GM23248 (cell line): Measurements from ENCODE around the gene RPL7L1. TPM values are rescaled to one million over a fixed set of nuclear protein-coding genes. Genes with fewer than 3 reads are reported as not detected.

Source experiments
- DNase-seq: peaks from one replicate; pipeline ENCODE4 v3.0.0-alpha.2; 2015
- H2AFZ ChIP-seq: fragments of 200-600 bp; sonication (generic); 2 replicates; pipeline ENCODE4 v1.6.1; 2016; ENCODE audit warnings: antibody characterized with exemption
- H3F3A ChIP-seq: fragments of 200-600 bp; sonication (generic); 2 replicates; pipeline ENCODE4 v1.6.1; 2016; ENCODE audit warnings: mild to moderate bottlenecking, antibody characterized with exemption, mixed run types; ENCODE audit not compliant: insufficient read depth
- H3K27ac ChIP-seq: fragments of 200-600 bp; sonication (generic); 2 replicates; pipeline ENCODE4 v1.5.1; 2016; ENCODE audit warnings: mild to moderate bottlenecking
- H3K27me3 ChIP-seq: fragments of 200-600 bp; sonication (generic); replicated peaks from 2 replicates; pipeline ENCODE4 v1.6.1; 2016; ENCODE audit warnings: mild to moderate bottlenecking; ENCODE audit not compliant: insufficient read depth
- H3K36me3 ChIP-seq: fragments of 200-600 bp; sonication (generic); 2 replicates; pipeline ENCODE4 v1.6.1; 2016; ENCODE audit warnings: low read depth, mild to moderate bottlenecking
- H3K4me1 ChIP-seq: fragments of 200-600 bp; sonication (generic); 2 replicates; pipeline ENCODE4 v1.6.1; 2016; ENCODE audit warnings: mild to moderate bottlenecking; ENCODE audit not compliant: insufficient read depth
- H3K4me2 ChIP-seq: fragments of 200-600 bp; sonication (generic); one replicate; pipeline ENCODE4 v1.6.1; 2016; ENCODE audit warnings: mild to moderate bottlenecking; ENCODE audit not compliant: unreplicated experiment
- H3K4me3 ChIP-seq: fragments of 200-600 bp; sonication (generic); 2 replicates; pipeline ENCODE4 v1.5.1; 2016; ENCODE audit warnings: mild to moderate bottlenecking
- H3K79me2 ChIP-seq: fragments of 200-600 bp; sonication (generic); 2 replicates; pipeline ENCODE4 v1.6.1; 2016; ENCODE audit warnings: mild to moderate bottlenecking; ENCODE audit not compliant: insufficient read depth
- H3K9ac ChIP-seq: fragments of 200-600 bp; sonication (generic); 2 replicates; pipeline ENCODE4 v1.6.1; 2016; ENCODE audit warnings: mild to moderate bottlenecking
- H3K9me2 ChIP-seq: fragments of 200-600 bp; sonication (generic); 2 replicates; pipeline ENCODE4 v1.6.1; 2016; ENCODE audit warnings: mixed run types, mild to moderate bottlenecking, moderate library complexity; ENCODE audit not compliant: insufficient read depth
- H3K9me3 ChIP-seq: fragments of 200-600 bp; sonication (generic); one replicate; pipeline ENCODE4 v1.6.1; 2017; ENCODE audit warnings: low read depth
- H4K20me1 ChIP-seq: fragments of 200-600 bp; sonication (generic); 2 replicates; pipeline ENCODE4 v1.6.0; 2016; ENCODE audit not compliant: insufficient read depth
- EZH2 ChIP-seq: fragments of 200-600 bp; sonication (generic); IDR thresholded peaks from 2 replicates; pipeline ENCODE4 v1.6.1; 2018; ENCODE audit warnings: antibody characterized with exemption, mild to moderate bottlenecking; ENCODE audit not compliant: insufficient read depth, poor library complexity, severe bottlenecking
- EZH2phosphoT487 ChIP-seq: fragments of 200-600 bp; sonication (generic); IDR thresholded peaks from 2 replicates; pipeline ENCODE4 v1.6.1; 2018; ENCODE audit warnings: antibody characterized with exemption, moderate library complexity, mild to moderate bottlenecking, low read depth; ENCODE audit not compliant: insufficient read depth
- WGBS, 2 experiments: methylation state at CpG; one replicate each; pipeline ENCODE4 v1.1.6; 2015 to 2017; ENCODE audit warnings: low lambda C conversion rate in 2 of 2, low coverage in 1 of 2; ENCODE audit errors: missing lambda C conversion rate in 2 of 2; 5-methylcytosine and 5-hydroxymethylcytosine counted together
- in situ Hi-C: fragments of 300-500 bp; cut with MboI; formaldehyde crosslinking; loops from 2 replicates; pipeline ENCODE4 v1.15.0; 2020
- polyA plus RNA-seq: library from polyadenylated mRNA; unstranded; fragments of >200 nt; fragmentation: Nextera tagmentation; extraction: Ambion mirVana; gene quantifications from 2 replicates; pipeline ENCODE4 v1.2.1, GENCODE V29; 2016
- total RNA-seq: library from RNA; depleted of rRNA; stranded (reverse); fragments of >200 nt; shearing (Covaris generic); gene quantifications from 2 replicates; pipeline ENCODE4 v1.2.3, GENCODE V29; 2014

The RPL7L1 gene
- total and polyA plus RNA-seq, 2 experiments from 2014 or later, result 88.2 to 133 TPM

DNA sequence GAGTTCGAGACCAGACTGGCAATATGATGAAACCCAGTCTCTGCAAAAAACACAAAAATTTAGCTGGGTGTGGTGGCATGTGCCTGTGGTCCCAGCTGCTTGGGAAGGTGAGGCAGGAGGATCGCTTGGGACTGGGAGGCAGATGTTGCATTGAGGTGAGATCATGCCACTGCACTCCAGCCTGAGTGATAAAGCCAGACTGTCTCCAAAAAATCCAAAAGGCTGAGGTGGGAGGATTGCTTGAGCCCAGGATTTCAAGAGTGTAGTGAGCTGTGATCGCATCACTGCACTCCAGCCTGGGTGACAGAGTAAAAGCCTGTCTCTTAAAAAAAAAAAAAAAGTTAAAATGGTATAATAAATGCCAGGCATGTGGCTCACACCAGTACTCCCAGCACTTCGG is 35.1 kb downstream of the RPL7L1 start:
- peak; percentile 33 for DNase-seq
- H3K27ac ChIP-seq, result no peak overlapping the region
- no peaks in the 10 kb centered on the region for H3K27me3 ChIP-seq
- in situ Hi-C loops, result no loop called here
- no peak for TF ChIP-seq EZH2
- no peak for TF ChIP-seq EZH2phosphoT487
- H3K4me1 ChIP-seq, result no peaks in the 10 kb centered on the region
- H3K9me2 ChIP-seq, result no peaks in the 10 kb centered on the region
- H2AFZ ChIP-seq, result no peak overlapping the region
- WGBS, 2 experiments, result 34 to 35% methylated on average over 4 of the region's 4 CpGs
- H3F3A ChIP-seq, result no peaks in the 10 kb centered on the region
- no peaks in the 10 kb centered on the region for H4K20me1 ChIP-seq
- H3K79me2 ChIP-seq, result no peaks in the 10 kb centered on the region
- no peak overlapping the region for H3K4me2 ChIP-seq
- no peaks in the 10 kb centered on the region for H3K36me3 ChIP-seq
- H3K9ac ChIP-seq, result no peak overlapping the region
- H3K9me3 ChIP-seq, result no peaks in the 10 kb centered on the region
- no peak overlapping the region for H3K4me3 ChIP-seq

DNA sequence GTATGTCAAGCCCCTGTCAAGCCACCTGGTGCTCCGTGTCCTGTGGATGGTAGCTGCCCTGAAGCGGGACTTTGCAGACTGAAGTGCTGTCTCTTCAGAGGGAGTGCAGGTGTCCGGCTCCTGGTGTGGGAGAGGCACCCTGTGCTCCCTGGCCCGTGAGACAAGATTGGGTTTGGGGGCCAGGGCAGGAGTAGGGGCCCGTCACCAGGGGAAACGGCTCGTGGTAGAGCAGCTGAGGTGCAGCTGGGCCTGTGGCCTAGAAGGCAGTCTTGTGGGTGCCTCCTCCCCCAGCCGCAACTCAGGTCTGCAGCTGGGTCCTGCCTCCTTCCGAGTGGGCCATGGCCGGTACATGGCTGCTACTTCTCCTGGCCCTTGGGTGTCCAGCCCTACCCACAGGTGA is 36.3 kb downstream of the RPL7L1 start, which contains the start of gene PTCRA:
Gene PTCRA, plus strand, starts transcription at position 322 of the 400 bp plus-strand sequence. Its CDS starts 17 bp downstream, at position 339.
- Histone ChIP-seq H3K9me3 (no peaks in the 10 kb centered on the region), H3K36me3 (no peaks in the 10 kb centered on the region), H3K4me1 (peaks cover 2% of the 10 kb centered on the region; the same call in 1 of the 2 replicates), H2AFZ (no peak within 1 kb of the TSS), H3F3A (no peaks in the 10 kb centered on the region), H3K27ac (no peak within 1 kb of the TSS), H3K4me3 (no peak within 1 kb of the TSS), H3K9ac (no peak within 1 kb of the TSS), H3K9me2 (no peaks in the 10 kb centered on the region), H3K4me2 (no peak within 1 kb of the TSS), H3K27me3 (no peaks in the 10 kb centered on the region), H4K20me1 (no peaks in the 10 kb centered on the region), H3K79me2 (no peaks in the 10 kb centered on the region)
- 55% methylated on average over 10 of the region's 10 CpGs for WGBS, 2 experiments
- in situ Hi-C loops, result no loop called here
- DNase-seq, result no peak
- no peak for TF ChIP-seq EZH2phosphoT487
- no peak for TF ChIP-seq EZH2

DNA sequence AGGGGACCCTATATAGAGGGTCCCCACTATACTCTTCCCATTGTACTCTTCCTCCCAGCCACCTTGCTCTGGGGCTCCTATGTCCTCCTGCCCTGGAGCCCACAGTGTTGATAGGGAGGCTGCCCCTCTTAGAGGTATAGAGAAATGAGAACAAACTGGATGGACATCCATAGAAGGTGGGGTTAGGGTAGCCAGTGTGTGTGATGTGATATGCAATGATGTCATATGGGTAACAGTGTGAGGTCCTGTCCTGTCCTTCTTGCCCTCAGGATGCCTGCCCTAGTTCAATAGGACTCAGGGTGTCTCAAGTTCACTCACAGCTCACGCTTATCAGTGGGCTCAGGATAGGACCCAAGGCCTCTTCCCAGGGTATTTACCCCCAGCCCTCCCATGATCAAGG is 36.9 kb downstream of the RPL7L1 start:
- Histone ChIP-seq H4K20me1 (no peaks in the 10 kb centered on the region), H3K27ac (no peak overlapping the region), H3K27me3 (no peaks in the 10 kb centered on the region), H3K4me3 (no peak overlapping the region), H3K9me2 (no peaks in the 10 kb centered on the region), H2AFZ (no peak overlapping the region), H3K4me1 (peaks cover 2% of the 10 kb centered on the region; the same call in 1 of the 2 replicates), H3K9me3 (no peaks in the 10 kb centered on the region), H3K9ac (no peak overlapping the region), H3F3A (no peaks in the 10 kb centered on the region), H3K79me2 (no peaks in the 10 kb centered on the region), H3K36me3 (no peaks in the 10 kb centered on the region), H3K4me2 (no peak overlapping the region)
- in situ Hi-C loops, result no loop called here
- TF ChIP-seq EZH2 (no peak), EZH2phosphoT487 (no peak)
- DNase-seq, result no peak
- WGBS, 2 experiments, result 50% methylated on average over 1 of the region's 1 CpG

DNA sequence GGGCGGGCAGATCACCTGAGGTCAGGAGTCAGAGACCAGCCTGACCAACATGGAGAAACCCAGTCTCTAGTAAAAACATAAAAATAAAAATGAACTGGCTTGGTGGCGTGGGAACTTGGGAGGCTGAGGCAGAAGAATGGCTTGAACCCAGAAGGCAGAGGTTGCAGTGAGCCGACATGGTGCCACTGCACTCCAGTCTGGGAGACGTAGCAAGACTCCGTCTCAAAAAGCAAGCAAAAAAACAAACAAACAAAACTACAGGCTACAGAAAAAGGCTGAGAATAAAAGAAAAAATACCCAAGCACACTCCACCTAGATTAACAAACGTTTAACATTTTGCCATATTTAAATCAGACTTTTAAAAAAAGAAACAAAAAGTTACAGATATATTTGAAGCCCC is 42.4 kb downstream of the RPL7L1 start:
- peaks cover 2% of the 10 kb centered on the region; the same call in 1 of the 2 replicates for H3K4me1 ChIP-seq
- no peaks in the 10 kb centered on the region for H3F3A ChIP-seq
- no peaks in the 10 kb centered on the region for H3K27me3 ChIP-seq
- in situ Hi-C loops, result no loop called here
- H3K27ac ChIP-seq, result no peak overlapping the region
- no peak overlapping the region for H3K4me2 ChIP-seq
- no peaks in the 10 kb centered on the region for H3K9me2 ChIP-seq
- no peak for TF ChIP-seq EZH2phosphoT487
- TF ChIP-seq EZH2, result no peak
- H3K79me2 ChIP-seq, result no peaks in the 10 kb centered on the region
- H4K20me1 ChIP-seq, result no peaks in the 10 kb centered on the region
- no peak overlapping the region for H2AFZ ChIP-seq
- no peak for DNase-seq
- no peak overlapping the region for H3K9ac ChIP-seq
- no peaks in the 10 kb centered on the region for H3K36me3 ChIP-seq
- 58 to 61% methylated on average over 6 of the region's 6 CpGs for WGBS, 2 experiments
- H3K4me3 ChIP-seq, result no peak overlapping the region
- no peaks in the 10 kb centered on the region for H3K9me3 ChIP-seq

DNA sequence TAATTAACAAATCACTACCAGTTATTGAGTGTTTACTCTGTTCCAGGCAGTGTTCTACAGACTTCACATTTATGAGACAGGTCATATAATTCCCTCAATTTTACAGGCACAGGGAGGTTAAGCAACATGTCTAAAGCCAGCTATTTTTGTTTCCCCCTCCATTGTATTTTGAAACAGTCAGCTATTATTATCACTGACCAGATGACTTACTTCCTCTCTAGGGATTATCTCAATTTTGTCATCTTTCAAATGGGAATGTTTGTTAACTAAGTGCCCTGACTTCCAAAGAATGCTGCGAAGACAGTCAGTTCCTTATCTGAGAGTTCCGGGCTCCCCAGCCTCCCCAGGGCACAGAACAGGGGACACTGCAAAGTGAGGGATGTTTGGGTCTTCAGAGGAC is 44.2 kb downstream of the RPL7L1 start:
- Histone ChIP-seq H3K9ac (no peak overlapping the region), H3K9me3 (no peaks in the 10 kb centered on the region), H3K4me1 (peaks cover 6% of the 10 kb centered on the region), H3K9me2 (no peaks in the 10 kb centered on the region), H3K36me3 (no peaks in the 10 kb centered on the region), H2AFZ (no peak overlapping the region), H3K4me2 (no peak overlapping the region), H3K4me3 (no peak overlapping the region), H4K20me1 (no peaks in the 10 kb centered on the region), H3K79me2 (no peaks in the 10 kb centered on the region), H3F3A (peaks cover 6% of the 10 kb centered on the region; the same call in 1 of the 2 replicates), H3K27ac (no peak overlapping the region), H3K27me3 (no peaks in the 10 kb centered on the region)
- WGBS, 2 experiments, result 82 to 87% methylated on average over 2 of the region's 2 CpGs
- TF ChIP-seq EZH2 (no peak), EZH2phosphoT487 (no peak)
- in situ Hi-C loops, result no loop called here
- peak; percentile 12 for DNase-seq
